Umbilical cord (tissue), 2 donors: ENCODE data around the gene CHIT1. TPM values are rescaled to one million over a fixed set of nuclear protein-coding genes. Genes with fewer than 3 reads are reported as not detected.

Source experiments
- DNase-seq: peaks from one replicate; pipeline ENCODE4 v3.0.0-alpha.2; 2015; ENCODE audit warnings: low spot score
- total RNA-seq: library from RNA; depleted of rRNA; stranded (reverse); fragments of >200 nt; gene quantifications from one replicate; pipeline ENCODE4 v1.2.3, GENCODE V29; 2014; ENCODE audit warnings: low replicate concordance; ENCODE audit not compliant: insufficient read depth

CHIT1 gene
- total RNA-seq, 1 donor from 2014 or later = 1.4 TPM

GRCh38 chr1:203175827-203176241, 53.6 kb downstream of the CHIT1 start:
- no peak for DNase-seq

GRCh38 chr1:203175237-203175826, 54.1 kb downstream of the CHIT1 start, which contains the start of gene MYBPH:
TSS of gene MYBPH (minus strand) at chr1:203175826. CDS start at chr1:203175755, 71 bp downstream.
- DNase-seq = no peak

GRCh38 chr1:203174324-203174985, 55.0 kb downstream of the CHIT1 start:
- DNase-seq = no peak

- no peak for DNase-seq
Observed at GRCh38 chr1:203173566-203173965, 55.9 kb downstream of the CHIT1 start.

- no peak for DNase-seq
Observed at GRCh38 chr1:203173011-203173555, 56.4 kb downstream of the CHIT1 start.

- DNase-seq = no peak
Observed at GRCh38 chr1:203172184-203173010, 57.1 kb downstream of the CHIT1 start.

GRCh38 chr1:203171341-203172183, 57.9 kb downstream of the CHIT1 start:
- DNase-seq = no peak

GRCh38 chr1:203170625-203171330, 58.7 kb downstream of the CHIT1 start:
- DNase-seq = no peak

GRCh38 chr1:203169770-203170520, 59.5 kb downstream of the CHIT1 start:
- DNase-seq = no peak

- DNase-seq = no peak
Observed at GRCh38 chr1:203168991-203169390, 60.5 kb downstream of the CHIT1 start.

GRCh38 chr1:203168256-203168786, 61.2 kb downstream of the CHIT1 start:
- no peak for DNase-seq

- DNase-seq = no peak
Observed at GRCh38 chr1:203167913-203168200, 61.6 kb downstream of the CHIT1 start.

GRCh38 chr1:203167026-203167912, 62.2 kb downstream of the CHIT1 start:
- no peak for DNase-seq

GRCh38 chr1:203166192-203166940, 63.1 kb downstream of the CHIT1 start:
- no peak for DNase-seq
